Measurements from ENCODE around the gene MSRB2. TPM values are rescaled to one million over a fixed set of nuclear protein-coding genes. Genes with fewer than 3 reads are reported as not detected.

The MSRB2 gene
- total and polyA plus RNA-seq, 2 experiments from 2014 or later, result 9.5 to 34.6 TPM

DNA sequence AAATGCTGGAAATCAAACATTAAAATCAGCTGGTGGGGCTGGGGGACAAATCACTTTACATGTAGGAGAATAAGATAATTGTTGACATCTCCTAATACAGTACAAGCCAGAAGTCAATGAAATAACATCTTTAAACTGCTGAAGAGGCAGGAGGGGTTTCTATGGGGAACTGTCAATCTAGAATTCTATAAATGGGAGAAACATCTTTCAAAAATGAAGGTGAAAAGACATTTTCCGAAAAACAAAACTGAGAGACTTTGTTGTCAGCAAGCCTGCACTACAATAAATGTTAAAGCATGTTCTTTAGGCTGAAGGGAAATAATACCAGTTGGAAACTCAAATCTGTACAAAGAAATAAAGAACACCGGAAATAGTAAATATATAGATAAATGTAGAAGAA is 17.3 kb upstream of the MSRB2 start:
- no peaks in the 10 kb centered on the region for H3K27me3 ChIP-seq (ENCODE audit: insufficient read depth)
- no peak overlapping the region for H2AFZ ChIP-seq
- H3K4me3 Mint-ChIP-seq, result no peak overlapping the region
- no peak overlapping the region for H3K4me3 ChIP-seq
- no peak overlapping the region for H3K27ac Mint-ChIP-seq
- peaks cover 9% of the 10 kb centered on the region; the same call in 1 of the 2 replicates for H3K4me1 ChIP-seq (ENCODE audit: insufficient read depth)
- no peaks in the 10 kb centered on the region for H3K9me2 ChIP-seq (ENCODE audit: insufficient read depth)
- ATAC-seq (no peak), DNase-seq (ENCODE audit: low spot score) (no peak)
- no peaks in the 10 kb centered on the region for H3K79me2 ChIP-seq (replicated peaks; ENCODE audit: insufficient read depth)
- no peaks in the 10 kb centered on the region for H3K36me3 ChIP-seq (ENCODE audit: insufficient read depth)
- H3K4me2 ChIP-seq, result no peak overlapping the region
- H3F3A ChIP-seq (replicated peaks; ENCODE audit: low read depth), result no peaks in the 10 kb centered on the region
- TF ChIP-seq ZNF462 (CRISPR knock-in tag; IDR thresholded peaks at IDR 0.05) (no peak), NANOG (IDR thresholded peaks at IDR 0.05; ENCODE audit: borderline replicate concordance) (no peak), JUNB (IDR thresholded peaks at IDR 0.05; ENCODE audit: unreplicated experiment) (no peak), CREB1 (CRISPR knock-in tag; IDR thresholded peaks at IDR 0.05; ENCODE audit: low read depth) (no peak)
- no peaks in the 10 kb centered on the region; the same call in 2 of the 3 replicates for H3K9me3 Mint-ChIP-seq
- H3K27me3 Mint-ChIP-seq (ENCODE audit: insufficient read depth, low read depth, poor library complexity), result peaks cover 3% of the 10 kb centered on the region
- no peaks in the 10 kb centered on the region for H3K36me3 Mint-ChIP-seq (ENCODE audit: low read depth)
- peaks cover 8% of the 10 kb centered on the region for H3K4me1 Mint-ChIP-seq
- no peak overlapping the region for H3K27ac ChIP-seq (ENCODE audit: low read depth)
- no peaks in the 10 kb centered on the region for H4K20me1 ChIP-seq (replicated peaks; ENCODE audit: insufficient read depth)

GRCh38 chr10:23079700-23080099 is 15.7 kb upstream of the MSRB2 start:
- Histone ChIP-seq H3K36me3 (ENCODE audit: insufficient read depth) (no peaks in the 10 kb centered on the region), H3K4me2 (0 out of 2 replicates have a peak overlapping the region, but pooled peaks have one; percentile 13), H3F3A (replicated peaks; ENCODE audit: low read depth) (no peaks in the 10 kb centered on the region), H3K4me3 (no peak overlapping the region), H3K79me2 (replicated peaks; ENCODE audit: insufficient read depth) (no peaks in the 10 kb centered on the region), H3K27ac (ENCODE audit: low read depth) (no peak overlapping the region), H2AFZ (peak overlapping the region; percentile 92), H4K20me1 (replicated peaks; ENCODE audit: insufficient read depth) (no peaks in the 10 kb centered on the region), H3K27me3 (ENCODE audit: insufficient read depth) (no peaks in the 10 kb centered on the region), H3K4me1 (ENCODE audit: insufficient read depth) (peaks cover 9% of the 10 kb centered on the region; the same call in 1 of the 2 replicates), H3K9me2 (ENCODE audit: insufficient read depth) (no peaks in the 10 kb centered on the region)
- Mint-ChIP-seq H3K27ac (no peak overlapping the region), H3K36me3 (ENCODE audit: low read depth) (no peaks in the 10 kb centered on the region), H3K9me3 (peaks cover 1% of the 10 kb centered on the region), H3K4me1 (peaks cover 8% of the 10 kb centered on the region), H3K4me3 (no peak overlapping the region), H3K27me3 (ENCODE audit: insufficient read depth, low read depth, poor library complexity) (peaks cover 1% of the 10 kb centered on the region)
- DNase-seq (ENCODE audit: low spot score) (peak; percentile 15), ATAC-seq (peak; percentile 36; the same call in 2 of the 3 replicates)
- TF ChIP-seq ZNF462 (CRISPR knock-in tag; IDR thresholded peaks at IDR 0.05) (no peak), ZNF114 (CRISPR knock-in tag; IDR thresholded peaks at IDR 0.05) (no peak)
